ENCODE measurements around the gene ALPG. TPM values are rescaled to one million over a fixed set of nuclear protein-coding genes. Genes with fewer than 3 reads are reported as not detected.
"Not testable (repeated sequence)": the region's sequence is repeated elsewhere in the genome, so short reads cannot be mapped to it uniquely, and the experiment has no call there.

Gene ALPG
- total and polyA plus RNA-seq, 10 of the 15 experiments (the other 5 are each of a cell fraction or from before 2014, with no cell fraction given), result not detected

DNA sequence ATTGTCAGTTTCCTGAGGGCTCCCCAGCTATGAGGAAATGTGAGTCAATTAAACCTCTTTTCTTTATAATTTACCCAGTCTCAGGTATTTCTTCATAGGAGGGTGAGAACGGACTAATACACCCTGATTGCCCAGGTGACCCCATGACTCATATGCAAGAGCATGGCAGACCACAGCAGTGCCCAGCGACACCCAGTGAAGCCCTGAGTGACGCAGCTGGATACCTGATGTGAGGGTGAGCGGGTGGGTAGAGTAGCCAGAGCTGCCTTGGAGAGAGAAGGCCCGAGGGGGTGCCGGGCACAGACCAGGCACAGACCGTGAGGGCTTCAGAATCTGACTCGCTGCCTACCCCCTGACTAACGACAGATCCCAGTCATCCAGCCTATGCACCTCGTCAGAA is 15.4 kb downstream of the ALPG start:
- ChIA-PET SMC1A (ENCODE audit: uncharacterized antibody, unreplicated experiment) (no interaction called here), RAD21 (ENCODE audit: unreplicated experiment) (no interaction called here), POLR2A (no interaction called here), CTCF (no interaction called here)
- no peak overlapping the region for H3K27ac ChIP-seq (ENCODE audit: control insufficient read depth, insufficient read depth)
- ATAC-seq (no peak), DNase-seq (ENCODE audit: low read depth, low spot score) (no peak), FAIRE-seq (no peak)
- BruUV-seq (replicated peaks), result no TSS peak
- H3K36me3 ChIP-seq (ENCODE audit: control insufficient read depth in 2 of 2, insufficient read depth in 2 of 2, low read length in 1 of 2), result no peaks in the 10 kb centered on the region
- TF ChIP-seq MEF2A (IDR thresholded peaks at IDR 0.05; ENCODE audit: insufficient read depth, low read depth, low read length) (no peak), ZNF207 (IDR thresholded peaks at IDR 0.05; ENCODE audit: borderline replicate concordance) (no peak), SUPT20H (IDR thresholded peaks at IDR 0.05; ENCODE audit: borderline replicate concordance, control insufficient read depth, low read depth, low read length) (no peak), FOXM1 (IDR thresholded peaks at IDR 0.05; ENCODE audit: low read depth, low read length) (no peak)
- no peak overlapping the region for H3K4me3 ChIP-seq
- peaks cover 8% of the 10 kb centered on the region in 2 experiments; a peak in 3 of 4 replicates for H3K27me3 ChIP-seq (replicated peaks in 1 of 2; ENCODE audit: control insufficient read depth in 2 of 2, insufficient read depth in 2 of 2, low read length in 1 of 2)
- no peaks in the 10 kb centered on the region for H3K79me2 ChIP-seq (ENCODE audit: control insufficient read depth, insufficient read depth, low read length)
- no peak overlapping the region for H2AFZ ChIP-seq (ENCODE audit: control insufficient read depth, low read depth, low read length)
- no peak overlapping the region for H3K4me2 ChIP-seq (ENCODE audit: control insufficient read depth, insufficient read depth)
- no peaks in the 10 kb centered on the region; the same call in 2 of the 3 replicates for H3K9me3 ChIP-seq (replicated peaks; ENCODE audit: control insufficient read depth, insufficient read depth, low read length)
- in situ Hi-C loops (cut with MboI), result no loop called here
- H3K9ac ChIP-seq (ENCODE audit: control insufficient read depth, insufficient read depth, low read length), result no peak overlapping the region
- intact Hi-C loops (cut with micrococcal nuclease; ENCODE audit: unreplicated experiment), result no loop called here
- no peaks in the 10 kb centered on the region for H4K20me1 ChIP-seq (ENCODE audit: control insufficient read depth, insufficient read depth)
- no peaks in the 10 kb centered on the region for H3K4me1 ChIP-seq (ENCODE audit: control insufficient read depth, insufficient read depth, low read length)
- 59% methylated on average over 10 of the region's 10 CpGs for WGBS (ENCODE audit: insufficient coverage, insufficient replicate concordance, low lambda C conversion rate, missing lambda C conversion rate)

DNA sequence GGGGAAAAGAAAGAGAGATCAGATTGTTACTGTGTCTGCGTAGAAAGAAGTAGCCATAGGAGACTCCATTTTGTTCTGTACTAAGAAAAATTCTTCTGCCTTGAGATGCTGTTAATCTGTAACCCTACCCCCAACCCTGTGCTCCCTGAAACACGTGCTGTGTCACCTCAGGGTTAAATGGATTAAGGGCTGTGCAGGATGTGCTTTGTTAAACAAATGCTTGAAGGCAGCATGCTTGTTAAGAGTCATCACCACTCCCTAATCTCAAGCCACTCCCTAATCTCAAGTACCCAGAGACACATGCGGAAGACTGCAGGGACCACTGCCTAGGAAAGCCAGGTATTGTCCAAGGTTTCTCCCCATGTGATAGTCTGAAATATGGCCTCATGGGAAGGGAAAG is 16.4 kb downstream of the ALPG start:
- H3K4me2 ChIP-seq (ENCODE audit: control insufficient read depth, insufficient read depth); SMC1A ChIA-PET (ENCODE audit: uncharacterized antibody, unreplicated experiment); H3K9me3 ChIP-seq (replicated peaks; ENCODE audit: control insufficient read depth, insufficient read depth, low read length); H2AFZ ChIP-seq (ENCODE audit: control insufficient read depth, low read depth, low read length); H3K36me3 ChIP-seq (ENCODE audit: control insufficient read depth in 2 of 2, insufficient read depth in 2 of 2, low read length in 1 of 2); in situ Hi-C loops (cut with MboI); H3K79me2 ChIP-seq (ENCODE audit: control insufficient read depth, insufficient read depth, low read length); H3K9ac ChIP-seq (ENCODE audit: control insufficient read depth, insufficient read depth, low read length); RAD21 ChIA-PET (ENCODE audit: unreplicated experiment); H3K4me3 ChIP-seq; H3K4me1 ChIP-seq (ENCODE audit: control insufficient read depth, insufficient read depth, low read length); H3K27ac ChIP-seq (ENCODE audit: control insufficient read depth, insufficient read depth); intact Hi-C loops (cut with micrococcal nuclease; ENCODE audit: unreplicated experiment); CTCF ChIA-PET; FAIRE-seq; DNase-seq (ENCODE audit: low read depth, low spot score); ATAC-seq; BruUV-seq (replicated peaks); POLR2A ChIA-PET; H3K27me3 ChIP-seq (replicated peaks in 1 of 2; ENCODE audit: control insufficient read depth in 2 of 2, insufficient read depth in 2 of 2, low read length in 1 of 2); H4K20me1 ChIP-seq (ENCODE audit: control insufficient read depth, insufficient read depth): not testable (repeated sequence)
- 37% methylated on average over 3 of the region's 3 CpGs for WGBS (ENCODE audit: insufficient coverage, insufficient replicate concordance, low lambda C conversion rate, missing lambda C conversion rate)

GRCh38 chr2:232423407-232423806 is 16.8 kb downstream of the ALPG start:
- H3K27me3 ChIP-seq (replicated peaks in 1 of 2; ENCODE audit: control insufficient read depth in 2 of 2, insufficient read depth in 2 of 2, low read length in 1 of 2); H3K4me3 ChIP-seq; H3K9me3 ChIP-seq (replicated peaks; ENCODE audit: control insufficient read depth, insufficient read depth, low read length); ATAC-seq; H3K4me2 ChIP-seq (ENCODE audit: control insufficient read depth, insufficient read depth); H2AFZ ChIP-seq (ENCODE audit: control insufficient read depth, low read depth, low read length); RAD21 ChIA-PET (ENCODE audit: unreplicated experiment); FAIRE-seq; in situ Hi-C loops (cut with MboI); BruUV-seq (replicated peaks); H3K27ac ChIP-seq (ENCODE audit: control insufficient read depth, insufficient read depth); H3K36me3 ChIP-seq (ENCODE audit: control insufficient read depth in 2 of 2, insufficient read depth in 2 of 2, low read length in 1 of 2); H3K9ac ChIP-seq (ENCODE audit: control insufficient read depth, insufficient read depth, low read length); H3K4me1 ChIP-seq (ENCODE audit: control insufficient read depth, insufficient read depth, low read length); intact Hi-C loops (cut with micrococcal nuclease; ENCODE audit: unreplicated experiment); H4K20me1 ChIP-seq (ENCODE audit: control insufficient read depth, insufficient read depth); SMC1A ChIA-PET (ENCODE audit: uncharacterized antibody, unreplicated experiment); H3K79me2 ChIP-seq (ENCODE audit: control insufficient read depth, insufficient read depth, low read length); CTCF ChIA-PET; DNase-seq (ENCODE audit: low read depth, low spot score); POLR2A ChIA-PET: not testable (repeated sequence)
- 8% methylated on average over 7 of the region's 7 CpGs for WGBS (ENCODE audit: insufficient coverage, insufficient replicate concordance, low lambda C conversion rate, missing lambda C conversion rate)

Data from GM12878 (cell line).